ENCODE data around the gene HABP2.

The HABP2 gene

DNA sequence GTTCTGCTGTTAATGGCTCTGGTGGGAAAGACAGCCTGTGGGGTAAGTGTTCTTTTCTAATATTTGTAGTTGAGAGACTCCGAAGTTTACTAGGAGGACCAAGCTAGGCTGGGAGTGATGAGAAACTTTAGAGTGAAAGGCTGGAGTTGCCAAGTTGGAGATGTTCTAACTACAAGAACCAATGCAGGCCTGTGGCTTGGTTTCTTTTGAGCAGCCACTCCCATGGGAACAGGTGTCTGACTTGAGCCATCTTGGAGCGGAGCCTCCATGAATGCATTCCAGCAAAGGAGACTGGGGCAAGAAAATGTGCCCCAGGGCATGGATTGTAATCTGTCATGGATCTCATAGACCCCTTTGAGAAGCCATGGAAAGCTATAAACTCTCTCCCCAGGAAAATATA is 296 bp downstream of the HABP2 start:
- no peak for DNase-seq (ENCODE audit: low read depth, low spot score)
- H3K27ac ChIP-seq: no peak overlapping the region

DNA sequence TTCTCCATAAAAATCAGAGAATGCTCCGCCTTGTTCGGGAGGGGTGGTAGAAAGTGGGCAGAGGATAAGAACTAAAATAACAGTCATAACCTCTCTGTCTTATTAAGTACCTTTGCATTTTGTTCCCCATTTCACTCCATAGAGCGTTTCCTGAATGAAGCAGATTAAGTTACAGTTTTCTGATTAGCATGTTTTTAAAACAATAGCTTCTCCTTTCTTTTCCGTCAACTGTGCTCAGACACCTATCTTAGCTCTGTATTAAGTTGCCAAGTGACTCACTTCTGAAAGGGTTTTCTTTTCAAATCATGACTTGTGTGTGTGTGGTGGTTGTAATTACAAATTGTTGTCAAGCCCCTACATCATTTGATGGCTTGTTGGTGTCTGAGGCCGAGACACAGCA is 1.4 kb downstream of the HABP2 start:
- H3K27ac ChIP-seq: no peak overlapping the region
- DNase-seq (ENCODE audit: low read depth, low spot score): no peak

DNA sequence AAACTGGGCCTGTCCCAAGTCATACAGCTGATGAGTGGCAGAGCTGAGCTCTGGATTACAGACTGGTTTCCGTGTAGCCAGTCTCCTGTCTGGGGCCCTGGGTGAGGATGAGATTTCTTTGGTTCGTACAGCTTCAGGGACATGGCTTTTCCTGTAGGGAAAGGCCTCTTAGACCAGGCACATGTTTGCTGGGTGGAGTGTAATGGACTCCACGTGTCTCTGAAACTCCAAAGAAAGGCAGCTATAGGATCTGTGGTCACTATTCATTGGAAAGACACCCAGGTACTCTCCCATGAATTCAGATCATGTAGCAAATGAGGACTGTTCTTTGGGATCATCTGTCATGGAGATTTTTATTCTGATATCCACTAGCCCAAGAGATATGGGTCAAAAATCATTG is 2.4 kb downstream of the HABP2 start:
- H3K27ac ChIP-seq: no peak overlapping the region
- no peak for DNase-seq (ENCODE audit: low read depth, low spot score)

DNA sequence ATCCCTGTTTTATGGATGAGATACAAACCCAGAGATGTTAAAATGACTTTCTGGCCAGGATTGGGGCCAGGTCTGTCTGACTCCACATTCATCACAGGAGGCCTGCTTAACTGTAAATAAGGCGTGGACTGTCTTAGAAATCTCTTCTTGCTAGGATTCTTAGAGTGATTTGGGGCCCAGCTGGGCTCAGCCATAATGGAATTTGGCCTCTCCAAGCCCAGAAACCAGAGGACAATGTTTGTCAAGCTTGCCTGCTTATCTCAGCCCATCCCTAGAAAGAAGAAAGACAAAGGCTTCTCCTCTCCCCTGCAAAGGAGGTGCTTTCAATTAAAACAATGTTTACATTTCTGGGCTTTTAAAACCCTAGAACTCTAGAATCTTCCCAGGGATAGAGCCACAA is 2.9 kb downstream of the HABP2 start:
- no peak overlapping the region for H3K27ac ChIP-seq
- DNase-seq (ENCODE audit: low read depth, low spot score): no peak

DNA sequence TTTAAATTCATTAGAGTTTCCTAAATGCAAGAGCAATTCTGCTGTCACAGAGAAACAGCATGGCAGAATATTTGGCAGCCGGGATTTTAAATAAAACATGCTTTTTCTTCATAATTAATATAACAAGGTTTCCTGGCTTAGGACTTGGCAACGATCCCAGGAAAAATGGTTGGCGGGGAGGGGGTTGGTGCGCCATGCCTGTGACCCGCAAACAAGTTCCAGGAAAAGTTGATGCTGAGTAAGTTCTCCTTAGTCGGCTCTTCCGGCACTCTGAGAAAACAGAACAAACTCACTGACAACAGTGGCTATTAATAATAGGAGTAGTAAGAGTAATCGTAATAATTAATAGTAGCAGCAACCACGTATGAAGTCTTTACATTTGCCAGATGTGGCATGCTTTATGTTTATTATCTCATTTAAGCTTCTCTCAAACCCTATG is 4.6 kb downstream of the HABP2 start:
- DNase-seq (ENCODE audit: low read depth, low spot score): no peak
- H3K27ac ChIP-seq: no peak overlapping the region

DNA sequence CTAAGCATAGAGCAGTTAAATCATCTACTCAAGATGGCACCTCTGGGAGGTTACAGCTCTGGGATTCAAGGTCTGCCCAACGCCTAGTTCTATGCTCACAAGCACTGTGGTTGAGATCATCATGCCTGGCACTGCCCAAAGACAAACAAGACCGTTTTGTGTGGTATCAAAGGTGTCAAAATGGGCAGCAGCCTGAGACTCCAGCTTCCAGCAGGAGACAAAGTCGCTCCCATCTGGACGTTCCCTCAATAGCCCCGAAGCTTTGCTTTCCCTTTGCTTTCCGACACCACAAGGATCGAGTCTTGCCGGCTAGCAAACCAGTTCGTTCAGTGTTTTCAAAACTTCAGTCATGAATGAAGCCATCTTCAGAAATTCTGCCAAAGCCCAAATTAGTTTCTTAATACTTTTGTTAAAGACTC is 5.1 kb downstream of the HABP2 start:
- no peak overlapping the region for H3K27ac ChIP-seq
- no peak for DNase-seq (ENCODE audit: low read depth, low spot score)

DNA sequence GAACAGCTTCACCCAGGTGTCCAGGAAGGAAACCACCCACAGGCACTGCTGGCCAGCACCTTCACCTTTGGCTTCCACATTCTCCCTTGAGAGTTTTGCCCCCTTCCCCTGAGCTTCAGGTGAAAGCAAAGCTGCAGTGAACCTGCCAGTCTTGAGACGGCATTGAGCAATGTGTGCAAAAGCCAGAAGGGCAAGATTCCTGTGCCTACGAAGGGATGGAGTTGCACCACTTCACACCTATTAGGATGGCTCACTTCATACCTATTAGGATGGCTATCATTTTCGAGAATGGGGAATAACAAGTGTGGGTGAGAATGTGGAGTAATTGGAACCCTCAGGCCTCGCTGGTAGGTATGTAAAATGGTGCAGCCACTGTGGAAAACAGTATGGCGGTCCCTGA is 7.2 kb downstream of the HABP2 start:
- DNase-seq (ENCODE audit: low read depth, low spot score): no peak
- no peak overlapping the region for H3K27ac ChIP-seq

DNA sequence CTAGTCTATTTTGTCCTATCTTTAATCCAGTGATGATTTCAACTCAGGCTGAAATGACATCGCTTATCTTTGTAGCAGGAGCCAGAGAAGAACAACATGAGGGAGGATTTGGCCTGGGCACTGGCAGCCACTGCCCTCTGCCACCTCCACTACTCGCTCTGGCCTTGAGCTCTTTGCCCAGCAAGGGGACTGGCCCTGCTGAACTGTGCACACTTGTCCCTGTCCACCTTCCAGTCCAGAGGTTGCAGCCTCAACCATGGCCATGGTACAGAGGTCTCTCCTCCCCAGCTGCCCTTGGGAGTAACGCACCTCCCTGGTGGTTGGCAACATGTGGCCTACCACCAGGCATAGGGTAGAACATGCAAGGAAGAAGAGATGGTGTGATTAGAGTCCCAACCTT is 8.4 kb downstream of the HABP2 start:
- no peak overlapping the region for H3K27ac ChIP-seq
- DNase-seq (ENCODE audit: low read depth, low spot score): no peak

DNA sequence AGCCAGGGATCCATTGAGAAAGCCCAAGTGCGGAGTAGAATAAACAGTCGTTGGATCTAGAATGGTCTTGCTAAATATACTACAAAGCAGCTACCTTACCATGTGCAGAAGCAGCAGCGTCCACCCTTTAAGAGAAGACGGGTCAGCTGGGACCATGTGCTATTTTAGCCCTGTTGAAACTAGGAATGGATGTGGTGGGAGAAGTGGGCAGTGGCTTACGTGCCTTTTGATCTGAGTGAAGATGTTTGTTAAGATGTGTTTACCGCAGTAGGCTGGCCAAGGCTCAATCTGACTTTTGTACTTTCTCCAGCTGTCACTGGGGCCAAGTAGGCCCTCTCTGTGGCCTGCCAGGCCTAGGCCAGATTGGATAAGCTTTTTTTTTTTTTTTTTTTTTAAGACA is 9.2 kb downstream of the HABP2 start:
- no peak overlapping the region for H3K27ac ChIP-seq
- DNase-seq (ENCODE audit: low read depth, low spot score): no peak

DNA sequence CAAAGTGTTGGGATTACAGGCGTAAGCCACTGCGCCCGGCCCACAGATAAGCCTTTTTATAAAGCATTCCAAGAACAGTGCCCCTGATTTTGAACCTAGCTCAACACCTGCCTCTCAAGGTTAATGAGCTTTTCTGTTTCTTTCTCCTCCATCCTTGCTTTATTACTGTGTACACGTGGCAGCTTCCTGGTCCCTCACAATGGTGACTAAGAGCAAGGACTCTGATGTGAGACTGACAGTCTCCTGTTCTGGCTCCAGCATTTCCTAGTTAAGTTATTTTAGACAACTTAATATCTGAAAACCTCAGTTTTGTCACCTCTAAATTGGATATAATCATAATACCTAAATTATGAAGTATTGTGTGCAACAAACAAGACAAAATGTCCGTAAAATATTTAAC is 9.9 kb downstream of the HABP2 start:
- no peak for DNase-seq (ENCODE audit: low read depth, low spot score)
- no peak overlapping the region for H3K27ac ChIP-seq

DNA sequence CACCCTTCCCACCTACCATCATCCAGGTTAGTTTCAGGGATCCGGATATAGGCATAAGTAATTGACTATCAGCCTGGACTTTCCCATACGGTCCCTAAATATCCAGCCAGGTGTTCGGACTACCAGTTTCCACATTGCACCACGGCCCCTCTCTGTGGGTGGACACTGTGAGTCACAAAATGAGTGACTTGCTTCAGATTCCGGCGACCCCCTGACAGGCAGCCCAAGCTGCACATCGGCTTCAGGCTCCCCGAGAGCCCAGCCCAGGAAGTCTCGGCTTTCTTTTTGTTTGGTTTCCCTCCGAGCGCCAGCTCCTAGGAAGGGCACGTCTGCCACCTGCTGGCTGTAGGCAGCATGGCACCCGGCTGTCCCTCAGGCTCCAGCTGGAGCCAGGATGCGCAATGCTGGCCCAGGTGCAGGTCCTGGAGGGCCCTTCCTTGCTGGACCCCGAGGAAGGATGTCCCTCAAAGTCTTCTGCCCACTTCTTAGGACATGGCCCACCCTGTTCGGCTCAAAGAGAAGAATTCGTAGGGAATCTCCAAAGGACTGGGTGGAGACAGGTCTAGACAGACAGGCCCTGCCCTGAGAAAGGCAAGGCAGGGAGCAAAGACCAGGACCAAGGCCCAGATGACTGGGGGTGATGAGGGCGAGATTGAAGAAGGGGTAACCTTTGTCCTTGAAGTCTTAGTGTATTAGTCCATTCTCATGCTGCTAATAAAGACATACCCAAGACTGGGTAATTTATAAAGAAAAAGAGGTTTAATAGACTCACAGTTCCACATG is 10.6 kb downstream of the HABP2 start:
- no peak overlapping the region for H3K27ac ChIP-seq
- DNase-seq (ENCODE audit: low read depth, low spot score): no peak

DNA sequence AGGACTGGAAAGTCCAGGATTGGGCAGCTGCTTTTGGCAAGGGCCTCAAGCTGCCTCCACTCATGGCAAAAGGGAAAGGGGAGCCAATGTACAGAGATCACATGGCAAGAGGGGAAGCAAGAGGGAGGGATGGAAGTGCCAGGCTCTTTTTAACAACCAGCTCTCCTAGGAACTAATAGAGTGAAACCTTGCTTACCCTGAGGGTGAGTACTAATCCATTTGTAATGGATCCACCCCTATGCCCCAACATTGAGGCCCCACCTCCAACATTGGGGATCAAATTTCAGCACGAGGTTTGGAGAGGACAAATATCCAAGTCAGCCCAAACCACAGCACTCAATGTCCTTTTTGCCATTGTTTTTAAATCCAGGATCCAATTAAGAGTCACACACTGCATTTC is 12.5 kb downstream of the HABP2 start:
- no peak overlapping the region for H3K27ac ChIP-seq
- DNase-seq (ENCODE audit: low read depth, low spot score): no peak

DNA sequence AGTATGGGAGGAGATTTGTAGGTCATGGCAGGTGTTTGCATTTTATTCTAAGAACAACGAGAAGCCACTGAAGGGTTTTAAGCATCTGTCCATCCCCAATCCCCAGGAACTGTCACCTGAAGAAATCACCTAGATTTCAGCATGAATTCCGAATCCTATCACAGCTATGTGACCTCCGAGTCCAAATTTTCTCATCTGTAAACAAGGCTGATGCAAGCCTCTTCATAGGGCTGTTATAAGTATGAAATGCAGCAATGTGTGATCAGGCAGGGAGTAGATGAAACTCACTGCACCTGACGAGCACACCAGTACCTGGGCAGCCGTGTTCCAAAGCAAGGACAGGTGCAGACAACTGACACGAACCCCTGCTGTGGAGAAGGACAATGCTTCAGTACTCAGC is 14.0 kb downstream of the HABP2 start:
- H3K27ac ChIP-seq: no peak overlapping the region
- DNase-seq (ENCODE audit: low read depth, low spot score): no peak

DNA sequence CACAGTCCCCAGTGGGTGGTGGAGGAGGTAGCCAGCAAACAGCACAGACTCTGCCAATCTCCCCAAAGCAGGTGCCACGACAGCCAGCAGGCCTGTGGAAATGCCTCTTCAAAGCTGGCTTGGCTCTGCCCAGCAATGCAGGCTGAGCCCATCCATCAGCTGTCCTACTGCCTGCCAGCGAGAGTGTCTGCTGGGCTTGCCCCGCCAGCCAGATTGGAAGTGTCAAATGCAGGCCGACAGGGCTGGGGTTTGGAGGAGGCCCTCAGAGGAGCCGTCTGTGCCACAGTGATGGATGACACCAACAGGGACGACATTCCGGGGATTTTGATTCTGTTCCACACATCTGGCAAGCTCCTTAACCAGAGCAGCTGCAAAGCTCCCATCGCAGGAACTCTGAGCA is 16.7 kb downstream of the HABP2 start:
- DNase-seq (ENCODE audit: low read depth, low spot score): no peak
- no peak overlapping the region for H3K27ac ChIP-seq

DNA sequence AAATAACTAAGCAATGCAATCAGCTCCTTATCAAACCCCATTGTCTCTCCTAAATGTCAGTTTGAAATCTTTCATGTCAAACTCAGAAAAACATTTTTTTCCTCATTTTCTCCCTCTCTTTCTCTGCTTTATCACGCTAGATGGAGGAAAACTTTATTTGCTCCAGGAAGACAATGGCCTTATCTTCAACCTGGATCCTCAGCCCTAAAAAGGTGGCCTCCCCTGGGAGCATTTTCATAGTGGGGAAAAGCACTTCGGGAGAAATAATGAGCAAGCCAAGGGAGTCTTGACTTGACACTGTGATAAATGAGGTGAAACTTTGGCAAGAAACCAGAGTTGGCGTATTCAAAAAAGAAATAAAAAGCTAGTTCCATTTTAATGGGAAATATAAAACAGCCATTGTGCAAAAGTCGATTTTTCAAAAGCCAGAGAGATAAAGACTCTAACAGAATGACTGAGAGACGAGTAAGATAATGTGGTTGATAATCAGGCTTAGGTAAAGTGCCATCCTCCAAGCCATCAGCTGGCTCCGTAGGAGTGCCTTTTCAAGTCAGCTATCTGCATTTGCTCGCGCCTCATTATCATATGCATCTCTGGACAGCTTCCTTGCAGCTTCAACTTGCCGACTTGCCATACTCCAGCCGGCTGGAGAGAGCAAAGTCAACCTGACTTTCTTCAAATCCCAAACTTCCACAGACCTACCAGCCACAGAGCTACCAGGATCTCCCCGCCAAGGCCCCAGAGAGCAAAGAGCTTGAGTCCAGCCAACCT is 19.9 kb downstream of the HABP2 start:
- H3K27ac ChIP-seq: no peak overlapping the region
- no peak for DNase-seq (ENCODE audit: low read depth, low spot score)

DNA sequence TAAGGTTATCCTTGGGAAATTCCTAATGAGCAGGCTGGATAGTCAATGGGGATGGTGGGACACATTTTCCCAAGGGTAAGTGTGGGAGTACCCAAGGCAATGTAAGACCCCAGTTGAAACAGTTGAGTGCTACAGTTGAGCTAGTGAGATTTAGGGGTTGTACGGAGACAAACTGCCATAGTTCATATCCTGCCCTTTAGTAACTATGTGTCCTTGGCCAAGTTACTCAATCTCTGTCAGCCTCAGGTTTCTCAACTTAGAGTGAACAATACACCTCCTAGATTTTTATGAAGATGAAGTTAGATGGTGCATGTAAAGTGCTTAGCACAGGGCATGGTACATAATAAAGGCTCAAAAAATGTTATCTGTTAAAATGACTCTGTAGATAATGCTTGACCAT is 20.5 kb downstream of the HABP2 start:
- DNase-seq (ENCODE audit: low read depth, low spot score): no peak
- no peak overlapping the region for H3K27ac ChIP-seq

DNA sequence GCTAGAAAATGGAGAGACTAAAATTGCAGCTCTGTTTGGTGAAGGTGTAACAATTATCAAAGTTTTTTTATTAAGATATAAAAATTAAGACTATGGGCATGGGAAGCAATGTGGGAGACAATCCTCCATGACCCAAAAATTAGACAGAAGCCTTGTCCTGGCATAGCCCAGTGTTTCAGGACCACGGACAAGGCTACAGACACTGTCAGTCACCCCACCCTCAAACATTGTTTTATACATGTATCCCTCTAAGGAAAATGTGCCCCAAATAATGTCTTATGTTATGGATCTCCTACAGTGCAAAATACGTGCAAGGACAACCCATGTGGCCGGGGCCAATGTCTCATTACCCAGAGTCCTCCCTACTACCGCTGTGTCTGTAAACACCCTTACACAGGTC is 24.0 kb downstream of the HABP2 start:
- no peak for DNase-seq (ENCODE audit: low read depth, low spot score)
- H3K27ac ChIP-seq: no peak overlapping the region

DNA sequence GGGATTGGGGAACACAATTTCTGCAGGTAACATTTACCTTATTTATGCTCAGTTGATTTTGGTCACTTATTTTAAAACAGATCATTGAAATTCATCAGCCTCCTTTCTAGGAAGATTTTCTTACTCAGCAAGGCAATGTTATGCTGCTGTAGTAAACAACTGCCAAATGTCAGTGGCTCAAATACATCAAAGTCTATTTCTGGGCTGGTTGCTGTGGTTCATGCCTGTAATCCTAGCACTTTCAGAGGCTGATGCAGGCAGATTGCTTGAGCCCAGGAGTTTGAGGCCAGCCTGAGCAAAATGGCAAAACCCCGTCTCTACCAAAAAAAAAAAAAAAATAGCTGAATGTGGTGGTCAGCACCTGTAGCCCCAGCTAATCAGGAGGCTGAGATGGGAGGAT is 25.9 kb downstream of the HABP2 start:
- H3K27ac ChIP-seq: no peak overlapping the region
- no peak for DNase-seq (ENCODE audit: low read depth, low spot score)

DNA sequence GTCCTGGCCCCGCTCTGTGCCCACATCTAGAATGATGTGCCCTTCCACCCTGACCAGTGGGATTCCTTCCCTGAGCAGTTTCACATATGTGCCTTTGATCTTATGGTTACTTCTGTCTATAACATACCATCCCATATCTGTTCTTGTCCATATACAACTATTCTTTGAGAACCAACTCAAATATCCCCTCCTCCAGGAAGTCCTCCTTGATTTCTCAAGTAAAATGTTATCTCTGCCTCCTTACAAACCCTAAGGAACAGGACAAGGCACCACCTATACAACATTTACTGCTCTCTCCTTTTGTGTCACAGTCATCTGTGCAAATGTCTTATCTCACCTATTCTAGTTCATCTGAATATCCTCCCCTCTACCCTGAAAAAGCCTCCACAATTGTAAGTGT is 28.2 kb downstream of the HABP2 start:
- DNase-seq (ENCODE audit: low read depth, low spot score): no peak
- no peak overlapping the region for H3K27ac ChIP-seq

DNA sequence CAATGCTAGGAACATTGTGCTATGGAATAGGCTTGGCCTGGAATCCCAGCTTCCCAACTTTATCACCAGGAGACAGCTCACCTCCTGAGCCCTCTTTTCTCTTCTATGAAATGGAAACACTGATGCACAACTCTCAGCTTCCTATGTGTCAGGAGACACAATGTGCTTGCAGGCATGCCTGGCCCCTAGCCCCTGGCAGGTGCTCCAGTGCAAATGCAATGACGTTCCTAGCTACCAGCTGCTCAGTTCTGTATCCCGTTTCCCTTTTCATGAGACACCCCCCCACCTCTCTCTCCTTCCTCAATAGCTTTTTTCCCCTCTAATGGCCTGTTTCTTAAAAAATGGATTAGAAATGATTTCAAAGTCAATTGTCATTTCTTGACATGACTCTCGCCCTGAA is 30.7 kb downstream of the HABP2 start:
- H3K27ac ChIP-seq: no peak overlapping the region
- DNase-seq (ENCODE audit: low read depth, low spot score): no peak

DNA sequence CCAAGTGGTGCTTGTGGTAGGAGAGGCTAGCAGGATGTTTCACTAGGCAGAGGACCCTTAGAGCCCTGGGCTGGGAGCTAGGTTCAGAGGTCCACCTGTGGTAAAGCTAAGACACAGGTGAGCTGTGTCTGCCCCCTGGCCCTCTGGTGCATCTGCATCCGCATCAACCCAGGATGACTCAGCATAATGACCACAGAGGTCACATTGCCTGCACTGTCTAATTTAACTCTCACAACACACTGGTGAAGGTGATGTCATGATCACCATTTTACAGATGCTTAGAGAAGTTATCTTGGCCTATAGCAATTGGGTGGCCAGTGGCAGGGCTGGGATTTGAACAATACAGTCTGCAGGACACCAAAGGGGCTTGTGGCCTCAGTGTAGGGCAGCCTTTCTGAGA is 33.1 kb downstream of the HABP2 start:
- DNase-seq (ENCODE audit: low read depth, low spot score): no peak
- no peak overlapping the region for H3K27ac ChIP-seq

DNA sequence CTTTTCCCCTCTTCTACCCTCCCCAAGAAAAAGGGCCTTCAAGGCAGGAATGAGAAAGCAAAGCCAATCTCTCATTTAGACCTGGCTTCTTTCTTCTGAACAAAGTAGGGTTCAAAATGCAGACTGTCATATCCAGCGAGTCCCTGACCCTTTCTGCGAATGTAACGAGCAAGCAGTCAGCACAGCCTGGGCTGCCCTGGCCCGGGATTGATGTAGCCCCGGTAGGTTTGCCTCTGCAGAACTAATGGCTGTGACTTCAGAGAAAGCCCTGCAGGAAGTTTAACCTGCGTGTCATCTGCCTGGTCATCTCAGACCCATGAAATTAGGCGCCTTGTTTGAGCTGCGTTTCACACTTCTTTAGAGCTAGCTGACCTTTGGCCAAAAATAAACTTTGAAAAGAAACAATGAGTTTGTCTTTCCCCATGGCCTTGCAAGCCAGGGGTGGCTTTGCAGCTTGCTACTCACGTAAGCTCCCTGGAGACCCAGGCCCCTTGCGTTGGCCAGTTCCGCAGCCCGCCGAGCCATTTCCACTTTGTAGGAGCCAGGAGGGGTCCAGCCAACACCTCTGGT is 36.4 kb downstream of the HABP2 start:
- no peak overlapping the region for H3K27ac ChIP-seq
- no peak for DNase-seq (ENCODE audit: low read depth, low spot score)
